ENCODE measurements around the gene HECTD1.

GRCh38 chr14:31113794-31114193 lies 93.8 kb downstream of the HECTD1 start:
- no peak for TF ChIP-seq CTCF (conservative IDR thresholded peaks at IDR 0.05; ENCODE audit: low read depth, low read length)
- TF ChIP-seq EZH2 (IDR thresholded peaks at IDR 0.05; ENCODE audit: borderline replicate concordance, low read depth, low read length, poor library complexity, severe bottlenecking): no peak
